IPS-11a (cell line): ENCODE results near the gene KSR2.

Source experiments
- H3K4me3 ChIP-seq: one replicate; pipeline ENCODE4 v1.5.1; 2013; ENCODE audit warnings: low read depth, low read length, control low read depth

Gene KSR2

DNA sequence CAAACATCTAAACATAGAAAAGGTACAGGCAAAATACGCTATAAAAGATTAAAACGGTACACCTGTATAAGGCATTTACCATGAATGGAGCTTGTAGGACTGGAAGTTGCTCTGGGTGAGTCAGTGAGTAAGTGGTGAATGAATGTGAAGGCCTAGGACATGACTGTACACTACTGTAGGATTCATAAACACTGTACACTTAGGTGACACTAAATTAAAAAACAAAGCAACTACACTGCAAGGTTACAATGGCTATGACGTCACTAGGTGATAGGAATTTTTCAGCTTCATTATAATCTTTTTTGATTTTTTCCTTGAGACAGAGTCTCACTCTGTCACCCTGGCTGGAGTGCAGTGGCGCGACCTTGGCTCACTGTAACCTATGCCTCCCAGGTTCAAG, 269.2 kb downstream of the KSR2 start:
- no peak overlapping the region for H3K4me3 ChIP-seq

DNA sequence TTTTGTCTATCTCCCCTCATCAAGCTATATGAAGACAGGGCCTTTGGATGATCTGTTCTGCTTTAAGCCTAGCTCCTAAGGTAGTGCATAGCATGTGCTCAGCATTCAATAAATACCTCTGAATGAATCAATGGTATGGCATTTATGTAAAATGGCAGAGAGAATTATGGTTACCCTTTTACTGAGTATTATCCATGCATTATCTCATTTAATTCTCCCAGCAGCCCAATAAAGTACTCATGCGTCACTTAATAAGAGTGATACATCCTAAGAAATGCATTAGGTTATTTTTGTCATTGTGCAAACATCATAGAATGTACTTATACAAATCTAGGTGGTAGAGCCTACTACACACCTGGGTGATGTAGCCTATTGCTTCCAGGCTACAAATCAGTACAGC, 269.7 kb downstream of the KSR2 start:
- no peak overlapping the region for H3K4me3 ChIP-seq

DNA sequence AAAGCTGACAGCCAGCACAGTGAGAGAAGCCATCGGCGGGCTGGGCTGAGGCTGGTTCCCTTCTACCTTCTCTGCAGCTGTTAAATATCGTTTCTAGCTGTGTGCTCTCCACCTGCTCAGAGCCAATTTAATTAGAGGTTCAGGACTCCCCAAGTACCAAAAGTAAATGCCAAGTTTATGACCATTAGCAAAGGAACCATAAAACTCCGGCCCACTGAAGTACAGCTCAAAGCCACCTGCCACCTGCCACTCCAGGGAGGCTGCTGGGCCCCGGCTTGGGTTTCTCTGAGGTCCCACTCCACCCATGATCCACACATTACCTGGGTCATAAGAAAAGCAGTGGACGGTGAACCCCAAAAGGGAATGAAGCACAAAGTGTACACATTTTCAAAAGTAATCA, 272.8 kb downstream of the KSR2 start:
- no peak overlapping the region for H3K4me3 ChIP-seq

DNA sequence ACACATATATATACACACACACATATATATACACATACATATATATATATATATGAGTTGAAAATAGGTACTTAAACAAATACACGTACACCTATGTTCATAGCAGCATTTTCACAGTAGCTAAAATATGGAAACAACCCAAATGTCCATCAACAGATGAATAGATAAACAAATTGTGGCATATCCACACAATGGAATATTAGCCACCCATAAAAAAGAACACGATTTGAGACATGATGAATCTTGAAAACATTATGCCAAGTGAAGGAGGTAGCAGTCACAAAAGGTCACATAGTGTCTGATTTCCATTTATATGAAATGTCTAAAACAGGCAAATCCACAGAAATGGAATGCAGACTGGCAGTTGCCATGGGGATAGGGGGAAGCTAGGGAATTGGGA, 276.3 kb downstream of the KSR2 start:
- H3K4me3 ChIP-seq: no peak overlapping the region

DNA sequence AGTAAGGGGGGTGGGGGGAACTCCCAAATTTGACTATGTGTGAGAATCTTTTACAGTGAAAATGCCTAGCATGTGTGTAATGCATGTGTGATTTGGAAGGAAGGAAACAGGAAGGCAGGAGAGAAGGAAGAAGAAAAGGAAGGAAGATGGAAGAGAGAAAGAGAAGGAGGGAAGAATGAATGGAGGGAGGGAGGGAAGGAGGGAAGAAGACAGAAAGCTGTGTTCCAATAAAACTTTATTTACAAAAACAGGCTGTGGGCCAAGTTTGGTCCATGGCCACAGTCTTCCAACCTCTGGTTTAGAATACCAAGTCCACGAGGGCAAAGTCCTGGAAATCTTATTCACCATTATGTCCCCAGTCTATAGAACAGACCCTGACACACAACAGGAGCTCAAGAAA, 278.9 kb downstream of the KSR2 start:
- no peak overlapping the region for H3K4me3 ChIP-seq

DNA sequence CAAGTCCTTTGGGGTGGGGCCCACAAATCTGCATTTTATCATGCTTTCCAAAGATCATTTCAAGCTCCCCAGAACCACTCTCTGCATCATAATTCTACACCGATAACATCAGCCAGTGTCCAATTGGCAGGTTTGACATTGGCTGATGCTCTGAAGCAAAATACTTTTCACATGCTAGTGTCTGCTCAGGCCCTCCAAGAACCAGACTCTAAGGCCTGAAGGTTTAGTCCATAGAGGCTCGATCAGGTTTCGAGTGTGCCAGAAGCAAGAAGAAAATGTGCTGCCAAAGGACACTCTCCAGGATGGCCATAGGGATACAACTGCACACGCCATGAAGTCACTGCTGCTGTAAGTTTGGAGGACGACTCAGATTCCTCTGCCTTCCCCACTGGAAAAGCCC, 280.3 kb downstream of the KSR2 start:
- H3K4me3 ChIP-seq: no peak overlapping the region

DNA sequence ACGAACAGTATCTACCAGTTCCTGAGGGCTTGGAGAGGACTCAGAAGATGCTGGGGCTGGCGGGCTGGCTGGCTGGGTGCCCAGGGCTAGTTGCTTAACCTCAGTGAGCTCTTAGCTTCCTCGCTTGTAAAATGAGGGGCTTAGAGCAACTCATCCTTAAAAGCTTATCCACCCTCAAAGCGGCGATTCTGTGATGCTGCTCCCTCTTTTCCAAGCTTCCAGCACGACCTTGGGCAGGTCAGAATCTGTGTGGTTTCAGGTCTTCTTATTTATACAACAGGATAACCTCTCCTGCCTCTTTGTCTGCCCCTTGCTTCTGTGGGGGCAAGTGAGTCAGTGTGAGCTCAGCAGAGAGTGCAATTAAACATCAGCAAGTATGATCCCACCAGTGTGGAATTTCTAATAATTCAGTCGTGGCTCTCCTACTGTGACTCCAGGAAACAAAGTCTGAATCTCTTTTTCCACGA, 281.8 kb downstream of the KSR2 start:
- H3K4me3 ChIP-seq: no peak overlapping the region

DNA sequence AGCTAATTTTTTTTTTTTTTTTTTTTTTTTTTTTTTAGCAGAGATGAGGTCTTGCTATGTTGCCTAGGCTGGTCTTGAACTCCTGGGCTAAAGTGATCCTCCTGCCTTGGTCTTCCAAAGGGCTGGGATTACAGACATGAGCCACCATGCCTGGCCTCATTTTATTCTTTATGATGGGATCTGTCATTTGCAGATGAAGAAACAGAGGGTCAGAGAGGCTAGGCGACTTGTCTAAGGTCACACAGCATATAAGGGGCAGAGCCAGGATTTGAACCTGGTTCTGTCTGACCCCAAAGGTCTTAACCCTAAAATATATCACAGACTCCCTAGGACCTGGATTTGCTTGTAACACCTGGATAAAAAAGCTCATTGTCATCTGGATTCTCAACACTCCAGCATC, 282.6 kb downstream of the KSR2 start:
- H3K4me3 ChIP-seq: no peak overlapping the region

DNA sequence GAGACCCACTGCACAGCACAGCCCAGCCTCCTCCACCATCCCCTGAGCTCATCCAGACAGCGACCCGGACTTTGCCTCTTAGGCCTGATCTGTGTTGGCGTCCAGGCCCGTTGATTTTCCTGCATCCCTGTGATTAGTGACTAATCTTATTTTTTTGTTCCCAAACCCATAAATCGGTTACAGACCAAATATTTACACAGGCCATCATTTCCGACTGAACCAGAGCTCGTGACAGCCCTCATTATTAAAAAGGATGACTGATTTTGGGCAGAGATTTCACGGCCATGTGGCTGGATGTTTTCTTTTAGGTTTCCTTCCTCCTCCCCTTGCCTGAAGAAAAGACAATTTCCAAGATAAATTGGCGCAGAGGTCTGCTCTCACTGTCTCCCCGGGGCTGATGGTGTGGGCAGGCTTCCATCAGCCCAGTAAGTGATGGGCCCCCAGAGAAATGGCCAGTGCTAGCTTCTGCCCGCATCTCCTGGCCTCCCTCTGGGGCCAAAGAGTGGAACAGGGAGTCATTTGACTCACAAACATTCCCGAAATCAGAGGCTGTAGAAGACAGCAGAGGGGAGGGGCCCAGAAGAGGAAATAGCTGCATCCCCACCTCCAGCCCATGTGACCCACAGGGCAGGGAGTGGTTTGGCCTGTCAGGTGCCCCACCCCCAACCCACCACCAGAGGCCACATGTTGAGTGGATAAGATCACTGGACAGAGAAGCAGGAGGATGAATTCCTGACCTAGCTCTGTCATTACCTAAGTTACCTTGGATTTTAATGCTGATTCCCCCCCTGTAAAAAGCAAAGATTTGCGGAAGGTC, 283.5 kb downstream of the KSR2 start:
- no peak overlapping the region for H3K4me3 ChIP-seq

DNA sequence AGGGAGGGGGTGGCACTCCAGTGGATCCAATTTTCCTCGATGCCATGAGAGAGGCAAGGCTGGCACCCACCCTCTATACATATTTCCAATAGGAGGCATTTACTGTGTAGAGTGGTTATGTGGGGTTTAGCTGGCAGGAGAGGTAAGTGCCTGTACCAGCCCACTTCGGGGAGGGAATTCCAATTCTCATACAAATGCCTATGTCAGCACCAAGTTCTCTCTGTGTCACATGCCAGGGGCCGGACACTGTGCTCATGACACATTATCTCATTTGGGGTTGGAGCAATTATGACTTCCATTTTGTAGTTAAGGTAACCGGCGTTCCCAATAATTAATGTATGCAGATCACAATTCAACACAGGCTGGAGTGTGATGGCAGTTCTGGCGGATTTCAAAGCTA, 284.3 kb downstream of the KSR2 start:
- no peak overlapping the region for H3K4me3 ChIP-seq

DNA sequence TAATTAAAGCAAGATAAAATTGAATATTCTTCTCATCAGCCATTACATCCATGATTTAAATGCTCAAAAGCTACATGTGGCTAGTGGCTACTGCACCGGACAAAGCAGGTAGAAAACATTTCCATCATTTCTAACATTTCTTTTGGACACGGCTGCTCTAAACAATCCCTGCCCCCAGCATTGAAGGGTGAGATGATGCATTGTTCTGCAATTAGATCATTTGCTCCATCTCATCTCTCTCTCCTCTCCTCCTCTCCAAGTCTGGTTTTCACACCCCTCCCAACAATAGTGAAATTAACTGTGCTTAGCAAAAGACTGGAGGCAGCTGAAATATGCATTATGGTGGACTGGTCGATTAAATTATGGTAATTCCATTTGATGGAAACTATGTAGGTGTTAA, 288.5 kb downstream of the KSR2 start:
- H3K4me3 ChIP-seq: no peak overlapping the region

DNA sequence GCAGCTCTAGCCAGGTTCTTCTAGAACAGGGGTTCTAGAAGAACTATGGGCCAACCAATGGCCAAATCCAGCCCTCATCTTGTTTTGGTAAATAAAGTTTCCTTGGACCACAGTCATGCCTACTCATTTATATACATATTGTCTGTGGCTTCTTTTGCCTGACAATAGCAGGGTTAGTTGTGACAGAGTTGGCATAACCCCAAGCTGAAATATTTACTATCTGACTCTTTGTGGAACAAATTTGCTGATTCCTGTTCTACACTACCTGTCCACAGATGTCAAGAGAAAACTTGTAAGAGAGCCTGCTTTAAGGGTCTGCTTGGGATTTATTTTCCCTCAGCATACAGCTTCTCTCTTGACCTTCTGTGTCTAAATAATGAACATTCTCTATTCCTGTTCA, 289.0 kb downstream of the KSR2 start:
- no peak overlapping the region for H3K4me3 ChIP-seq

DNA sequence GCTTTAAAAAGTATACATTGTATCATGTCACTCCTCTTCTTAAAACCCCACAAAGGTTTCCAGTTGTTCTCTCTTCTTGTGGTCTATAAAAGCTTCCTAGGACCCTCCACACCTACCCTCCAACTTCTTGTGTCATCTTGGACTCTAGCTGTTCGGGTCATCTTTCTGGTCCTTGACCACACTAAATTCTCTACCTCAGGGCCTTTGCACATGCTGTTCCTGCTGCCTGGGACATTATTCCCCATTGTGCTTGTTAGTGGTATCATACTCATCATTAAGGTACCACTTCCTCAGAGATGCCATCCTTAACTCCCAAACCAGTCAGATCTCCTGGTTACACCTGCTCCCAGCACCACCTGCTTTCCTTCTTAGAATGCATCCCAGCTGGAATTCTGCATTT, 294.0 kb downstream of the KSR2 start:
- no peak overlapping the region for H3K4me3 ChIP-seq

DNA sequence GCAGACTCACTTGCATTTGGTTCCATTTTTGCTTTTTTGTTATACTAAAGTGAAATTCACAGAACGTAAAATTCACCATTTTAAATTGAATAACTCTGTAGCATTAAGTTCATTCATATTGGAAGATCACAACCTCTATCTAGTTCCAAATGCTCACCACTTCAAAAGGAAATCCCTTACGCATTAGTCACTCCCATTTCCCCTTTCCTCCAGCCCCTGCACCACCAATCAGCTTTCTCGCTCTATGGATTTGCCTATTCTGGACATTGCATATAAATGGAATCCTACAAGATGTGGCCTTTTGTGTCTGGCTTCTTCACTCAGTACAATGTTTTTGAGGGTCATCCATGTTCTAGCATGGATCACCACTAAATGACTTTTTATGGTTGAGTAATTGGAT, 294.5 kb downstream of the KSR2 start:
- H3K4me3 ChIP-seq: no peak overlapping the region

DNA sequence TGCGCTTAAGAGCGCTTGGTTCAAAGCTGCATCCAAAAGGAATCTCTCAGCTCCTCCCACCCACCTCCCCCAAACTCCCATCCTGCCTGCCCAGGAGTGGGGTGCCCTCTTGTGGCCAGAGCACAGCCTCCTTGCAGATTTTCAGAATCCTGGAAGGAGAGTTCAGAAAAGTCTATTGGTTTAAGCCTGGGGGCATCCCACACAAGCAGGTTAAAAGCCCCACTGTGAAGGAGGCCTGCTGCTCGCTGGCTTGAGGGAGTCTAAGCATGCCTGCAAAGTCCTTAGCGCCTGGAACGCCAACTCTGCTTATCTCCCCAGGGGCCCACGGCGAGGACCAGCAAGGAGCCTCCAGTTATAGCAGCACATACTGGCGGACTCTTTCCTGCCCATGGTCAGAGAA, 297.1 kb downstream of the KSR2 start:
- no peak overlapping the region for H3K4me3 ChIP-seq

DNA sequence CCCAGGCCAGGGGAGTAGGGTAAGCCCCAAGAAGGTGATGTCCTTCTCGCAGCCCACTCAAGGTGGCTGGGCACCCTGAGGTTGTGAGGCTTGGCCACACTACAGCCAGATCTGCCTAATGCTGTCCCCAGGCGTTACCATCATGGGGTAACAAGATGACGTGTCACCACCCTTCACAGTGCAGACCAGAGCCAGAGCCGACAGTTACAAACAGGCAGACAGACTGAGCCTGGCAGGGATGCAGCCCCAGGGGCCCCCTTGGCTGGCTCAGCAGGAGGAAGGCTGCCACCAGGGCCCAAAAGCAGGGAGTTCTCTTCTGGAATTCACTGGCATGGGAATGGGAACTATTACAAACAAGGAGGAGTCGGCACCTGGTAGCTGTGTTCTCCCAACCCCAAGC, 304.6 kb downstream of the KSR2 start:
- H3K4me3 ChIP-seq: no peak overlapping the region

DNA sequence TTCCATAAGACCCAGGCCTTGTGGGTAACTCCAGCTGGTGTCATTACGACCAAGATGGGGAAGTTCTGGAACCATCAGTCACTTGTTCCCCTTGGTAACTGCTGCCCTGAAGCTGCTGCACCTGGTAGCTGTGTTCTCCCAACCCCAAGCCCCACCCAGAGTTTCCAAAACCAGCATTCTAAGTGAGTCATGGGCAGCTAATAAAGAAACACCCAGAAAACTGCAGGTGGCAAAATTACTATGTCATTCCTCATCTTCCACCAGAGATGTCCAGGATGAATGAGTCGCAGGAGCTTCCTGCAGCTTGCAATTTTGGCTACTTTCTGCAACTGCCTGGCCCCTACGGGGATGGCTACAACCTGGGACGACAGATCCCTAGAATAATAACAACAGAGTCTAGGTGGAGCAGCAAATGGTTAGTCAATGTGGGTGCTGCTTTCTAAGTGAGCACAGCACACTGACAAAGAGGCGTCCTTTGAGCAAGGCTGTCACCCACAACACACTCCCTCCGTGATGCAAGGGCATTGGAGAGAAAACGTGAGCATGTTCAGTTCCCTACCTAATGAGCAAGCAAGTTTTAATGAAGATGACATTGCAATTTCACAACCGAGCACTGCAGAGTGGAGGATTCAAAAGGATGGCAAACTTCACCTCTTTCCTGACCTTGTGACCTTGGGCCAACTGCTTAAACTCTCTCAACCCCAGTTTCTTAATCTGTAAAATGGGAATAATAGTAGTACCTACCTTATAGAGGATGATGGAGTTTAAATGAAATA, 306.0 kb downstream of the KSR2 start:
- no peak overlapping the region for H3K4me3 ChIP-seq

DNA sequence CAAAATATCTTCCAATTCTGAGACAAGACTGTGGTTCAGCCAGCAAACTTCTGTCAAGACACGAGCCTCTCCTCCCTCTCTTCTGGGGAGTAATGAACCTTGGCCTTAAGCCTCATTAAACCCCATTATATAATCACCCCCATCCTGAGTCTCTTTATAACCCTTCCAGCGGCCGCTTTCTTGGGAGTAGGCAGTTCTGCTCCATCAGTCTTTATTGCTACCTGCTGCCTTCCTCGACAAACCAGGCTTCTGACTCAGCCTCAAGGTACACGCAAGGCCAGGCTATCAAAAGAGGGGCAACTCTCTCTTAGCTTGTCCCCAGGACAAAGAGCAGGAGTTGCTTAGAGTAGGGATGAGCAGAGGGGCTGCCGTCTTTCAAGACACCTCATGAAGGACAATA, 306.6 kb downstream of the KSR2 start:
- no peak overlapping the region for H3K4me3 ChIP-seq

DNA sequence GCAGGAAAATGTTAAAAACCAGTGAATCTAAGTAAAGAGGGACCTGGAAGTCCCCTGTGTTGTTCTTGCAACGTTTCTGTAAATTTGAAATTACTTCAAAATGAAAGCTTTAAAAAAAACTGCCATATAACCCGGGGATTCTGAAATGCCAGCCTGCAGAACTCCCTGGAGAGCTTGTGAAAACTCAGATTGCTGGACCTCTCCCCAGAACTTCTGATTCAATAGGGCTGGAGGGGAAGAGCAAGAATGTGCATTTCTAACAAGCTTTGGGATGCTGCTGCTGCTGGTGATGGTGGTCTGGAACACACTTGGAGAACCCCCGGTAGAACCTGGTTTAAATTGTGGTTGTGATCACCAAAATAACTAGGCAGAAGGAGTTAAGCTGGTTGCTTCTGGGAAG, 307.3 kb downstream of the KSR2 start:
- H3K4me3 ChIP-seq: no peak overlapping the region

DNA sequence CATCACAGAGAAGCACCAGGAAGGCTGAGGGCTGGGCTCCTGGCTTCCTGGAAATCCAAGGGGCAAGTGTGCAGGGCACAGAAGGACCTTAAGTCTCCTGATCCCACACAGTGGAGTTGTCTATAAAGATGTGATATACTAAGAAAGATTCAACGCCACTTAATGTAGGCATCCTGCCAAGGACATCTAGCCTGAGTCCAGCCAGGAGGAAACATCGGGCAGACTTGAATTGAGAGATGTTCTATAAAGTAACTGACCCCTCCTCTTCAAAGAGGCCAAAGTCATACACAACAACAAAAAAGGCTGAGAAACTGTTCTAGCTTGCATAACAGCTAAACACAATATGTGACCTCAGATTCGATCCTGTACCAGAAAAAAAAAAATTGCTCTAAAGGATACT, 307.9 kb downstream of the KSR2 start:
- no peak overlapping the region for H3K4me3 ChIP-seq

DNA sequence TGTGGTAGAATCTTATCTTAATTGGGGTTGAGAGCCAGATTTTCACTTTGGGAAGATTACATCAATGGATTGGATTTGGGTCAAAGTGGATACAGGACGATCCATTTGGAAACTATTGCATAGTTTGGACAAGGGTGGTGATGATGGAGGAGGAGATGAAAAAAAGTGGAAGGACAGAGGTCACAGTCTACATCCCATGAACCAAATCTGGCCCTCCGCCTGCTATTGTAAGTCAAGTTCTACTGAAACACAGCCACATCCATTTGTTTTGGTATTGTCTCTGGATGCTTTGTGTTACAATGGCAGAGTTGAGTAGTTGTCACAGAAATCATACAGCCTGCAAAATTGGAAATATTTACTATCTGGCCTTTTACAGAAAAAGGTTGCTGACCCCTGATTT, 310.6 kb downstream of the KSR2 start:
- no peak overlapping the region for H3K4me3 ChIP-seq

DNA sequence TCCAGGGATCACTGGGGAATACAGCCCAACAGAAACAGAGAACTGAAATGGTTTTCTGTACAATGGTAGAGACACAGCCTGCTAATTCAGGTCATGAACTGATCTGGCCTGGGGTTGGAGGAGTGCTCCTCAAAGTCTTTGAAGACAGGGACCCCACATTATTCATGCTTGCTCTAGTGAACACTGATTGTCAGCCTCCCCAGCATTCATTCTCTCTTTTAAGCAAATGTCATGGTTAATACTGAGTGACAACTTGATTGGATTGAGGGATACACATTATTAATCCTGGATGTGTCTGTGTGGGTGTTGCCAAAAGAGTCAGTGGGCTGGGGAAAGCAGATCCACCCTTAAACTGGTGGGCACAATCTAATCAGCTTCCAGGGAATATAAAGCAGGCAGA, 319.0 kb downstream of the KSR2 start:
- no peak overlapping the region for H3K4me3 ChIP-seq
